Measurements from ENCODE around the gene BCL2L1. TPM values are rescaled to one million over a fixed set of nuclear protein-coding genes. Genes with fewer than 3 reads are reported as not detected.
"Not testable (repeated sequence)": the region's sequence is repeated elsewhere in the genome, so short reads cannot be mapped to it uniquely, and the experiment has no call there.

BCL2L1 gene
- total RNA-seq, 2 donors from 2014 or later = 84.8 to 89.0 TPM

- intact Hi-C loops (cut with DNase I, micrococcal nuclease) = no loop called here
- ATAC-seq (no peak), DNase-seq (no peak)
These were observed 40.9 kb downstream of the BCL2L1 start for GRCh38 chr20:31681769-31682168.

GRCh38 chr20:31681128-31681727 is 41.4 kb downstream of the BCL2L1 start:
- intact Hi-C loops (cut with DNase I, micrococcal nuclease) = no loop called here
- ATAC-seq (no peak), DNase-seq (no peak)

GRCh38 chr20:31680286-31681127 is 42.2 kb downstream of the BCL2L1 start:
- DNase-seq (no peak), ATAC-seq (no peak)
- intact Hi-C loops (cut with DNase I, micrococcal nuclease) = no loop called here

- intact Hi-C loops (cut with DNase I, micrococcal nuclease) = no loop called here
- no peak for ATAC-seq
- DNase-seq = no peak
These were observed 43.0 kb downstream of the BCL2L1 start for GRCh38 chr20:31679357-31680285.

GRCh38 chr20:31678389-31679356 is 44.0 kb downstream of the BCL2L1 start:
- ATAC-seq (no peak), DNase-seq (no peak)
- intact Hi-C loops (cut with DNase I, micrococcal nuclease) = no loop called here

GRCh38 chr20:31677553-31678260 is 45.0 kb downstream of the BCL2L1 start:
- ATAC-seq (no peak), DNase-seq (no peak)
- intact Hi-C loops (cut with DNase I, micrococcal nuclease) = no loop called here

- ATAC-seq (no peak), DNase-seq (no peak)
- intact Hi-C loops (cut with DNase I, micrococcal nuclease) = no loop called here
These were observed 46.1 kb downstream of the BCL2L1 start for GRCh38 chr20:31676609-31676989.

GRCh38 chr20:31675828-31676608 is 46.6 kb downstream of the BCL2L1 start:
- peak; percentile 12 for ATAC-seq
- DNase-seq = no peak
- intact Hi-C loops (cut with DNase I, micrococcal nuclease) = no loop called here

GRCh38 chr20:31674895-31675827 is 47.5 kb downstream of the BCL2L1 start:
- DNase-seq (peak; percentile 44 to 72), ATAC-seq (peak; percentile 12)
- intact Hi-C loops (cut with DNase I, micrococcal nuclease) = no loop called here

GRCh38 chr20:31673943-31674463 is 48.7 kb downstream of the BCL2L1 start:
- DNase-seq (no peak), ATAC-seq (no peak)
- intact Hi-C loops (cut with DNase I, micrococcal nuclease) = no loop called here

GRCh38 chr20:31673435-31673834 is 49.2 kb downstream of the BCL2L1 start:
- intact Hi-C loops (cut with DNase I, micrococcal nuclease) = no loop called here
- DNase-seq = no peak
- no peak for ATAC-seq

- no peak for DNase-seq
- no peak for ATAC-seq
- intact Hi-C loops (cut with DNase I, micrococcal nuclease) = no loop called here
These were observed 51.3 kb downstream of the BCL2L1 start for GRCh38 chr20:31671324-31671723.

- peak; percentile 60 to 68 for DNase-seq
- peak; percentile 67 for ATAC-seq
- intact Hi-C loops (cut with DNase I, micrococcal nuclease) = no loop called here
These were observed 52.1 kb downstream of the BCL2L1 start for GRCh38 chr20:31670371-31671228.

- no peak for ATAC-seq
- intact Hi-C loops (cut with DNase I, micrococcal nuclease) = loop anchor here in 1 of 2 donors (10.0 kb wide), 1 partner anchor 55 kb away; the partner anchor contains the start of gene BCL2L1
- DNase-seq = no peak
These were observed 52.8 kb downstream of the BCL2L1 start for GRCh38 chr20:31669876-31670275.

GRCh38 chr20:31668944-31669343 is 53.7 kb downstream of the BCL2L1 start:
- ATAC-seq, DNase-seq: not testable (repeated sequence)
- intact Hi-C loops (cut with DNase I, micrococcal nuclease) = loop anchor here in 1 of 2 donors (10.0 kb wide), 1 partner anchor 56 kb away; the partner anchor contains the start of gene BCL2L1
